CD4-positive, alpha-beta T cell treated with Interleukin-10 for 1 hour (primary cell): ENCODE results near the gene REC8.
"Not testable (repeated sequence)": the region's sequence is repeated elsewhere in the genome, so short reads cannot be mapped to it uniquely, and the experiment has no call there.

ENCODE experiments used
- DNase-seq: peaks from one replicate; pipeline ENCODE4 v3.0.0-alpha.2; 2020

Gene REC8

GRCh38 chr14:24206260-24207103 is 34.6 kb downstream of the REC8 start:
- DNase-seq = no peak

- peak; percentile 16 for DNase-seq
Measured at GRCh38 chr14:24207104-24207551, 35.2 kb downstream of the REC8 start.

- DNase-seq = no peak
Measured at GRCh38 chr14:24207625-24208024, 35.7 kb downstream of the REC8 start.

GRCh38 chr14:24211311-24211710 is 39.4 kb downstream of the REC8 start:
- DNase-seq = no peak

- peak; percentile 97 for DNase-seq
Measured at GRCh38 chr14:24212924-24213865, 41.3 kb downstream of the REC8 start, which contains the start of gene CHMP4A. Gene CHMP4A (minus strand): TSS chr14:24213488. CDS start chr14:24213439, 49 bp downstream.

GRCh38 chr14:24213866-24214662 is 42.2 kb downstream of the REC8 start:
- no peak for DNase-seq

- DNase-seq = peak; percentile 92
Measured at GRCh38 chr14:24215495-24216344, 43.8 kb downstream of the REC8 start, which contains the start of gene MDP1. Gene MDP1 (minus strand): TSS chr14:24216066. CDS start chr14:24215955, 111 bp downstream.

- DNase-seq = no peak
Measured at GRCh38 chr14:24216345-24216699, 44.4 kb downstream of the REC8 start.

GRCh38 chr14:24216876-24217275 is 45.0 kb downstream of the REC8 start:
- not testable (repeated sequence) for DNase-seq

GRCh38 chr14:24219080-24219479 is 47.2 kb downstream of the REC8 start:
- DNase-seq = no peak

GRCh38 chr14:24219521-24219920 is 47.6 kb downstream of the REC8 start:
- no peak for DNase-seq

- not testable (repeated sequence) for DNase-seq
Measured at GRCh38 chr14:24222987-24223386, 51.1 kb downstream of the REC8 start.

GRCh38 chr14:24224618-24225071 is 52.8 kb downstream of the REC8 start:
- no peak for DNase-seq

- DNase-seq = no peak
Measured at GRCh38 chr14:24226473-24226872, 54.6 kb downstream of the REC8 start.

GRCh38 chr14:24228902-24229301 is 57.0 kb downstream of the REC8 start:
- DNase-seq = no peak
